Large intestine (tissue), 3 donors: ENCODE data around the gene GCHFR. TPM values are rescaled to one million over a fixed set of nuclear protein-coding genes. Genes with fewer than 3 reads are reported as not detected.

Experiments
- DNase-seq, 2 donors: peaks; one replicate each; pipeline versions ENCODE4 v3.0.0 to v3.0.0-alpha.2; 2013
- H3K27ac ChIP-seq: one replicate; pipeline ENCODE4 v1.5.1; 2013; ENCODE audit warnings: low read length
- H3K27me3 ChIP-seq: 2 replicates; pipeline ENCODE4 v1.6.1; 2013; ENCODE audit warnings: low read length; ENCODE audit not compliant: control insufficient read depth, insufficient read depth
- H3K36me3 ChIP-seq: 2 replicates; pipeline ENCODE4 v1.6.1; 2013; ENCODE audit warnings: low read length; ENCODE audit not compliant: control insufficient read depth, insufficient read depth
- H3K4me1 ChIP-seq: one replicate; pipeline ENCODE4 v1.6.1; 2013; ENCODE audit warnings: low read length; ENCODE audit not compliant: control insufficient read depth, insufficient read depth
- H3K4me3 ChIP-seq: one replicate; pipeline ENCODE4 v1.5.1; 2013; ENCODE audit warnings: low read length
- H3K9me3 ChIP-seq: one replicate; pipeline ENCODE4 v1.6.1; 2013; ENCODE audit warnings: mild to moderate bottlenecking, low read depth, low read length, moderate library complexity; ENCODE audit not compliant: control insufficient read depth
- WGBS: methylation state at CpG from one replicate; pipeline ENCODE4 v1.1.5; 2013; ENCODE audit warnings: low lambda C conversion rate; ENCODE audit not compliant: insufficient coverage; 5-methylcytosine and 5-hydroxymethylcytosine counted together
- polyA plus RNA-seq: library from polyadenylated mRNA; unstranded; fragments of 120-200 nt; gene quantifications from one replicate; pipeline ENCODE4 v1.2.1, GENCODE V29; 2013

GCHFR gene
- polyA plus RNA-seq, 1 donor, result 182 TPM

GRCh38 chr15:40766906-40767837, 3.3 kb downstream of the GCHFR start:
- Histone ChIP-seq H3K4me1 (peaks cover 74% of the 10 kb centered on the region), H3K9me3 (peaks cover 3% of the 10 kb centered on the region), H3K36me3 (peaks cover 39% of the 10 kb centered on the region), H3K27me3 (no peaks in the 10 kb centered on the region), H3K27ac (peak overlapping the region; percentile 97), H3K4me3 (no peak overlapping the region)
- no CpG with 5 or more reads among the region's 32 CpGs for WGBS
- DNase-seq, result peak in 1 of 2 donors; percentile 22

- no peaks in the 10 kb centered on the region for H3K27me3 ChIP-seq
- no peak overlapping the region for H3K4me3 ChIP-seq
- peaks cover 44% of the 10 kb centered on the region for H3K36me3 ChIP-seq
- peaks cover 67% of the 10 kb centered on the region for H3K4me1 ChIP-seq
- H3K9me3 ChIP-seq, result peaks cover 3% of the 10 kb centered on the region
- WGBS, result 80% methylated on average over 1 of the region's 29 CpGs
- DNase-seq, result no peak
- peak overlapping the region; percentile 97 for H3K27ac ChIP-seq
Observed at GRCh38 chr15:40767838-40768500, 4.1 kb downstream of the GCHFR start.

GRCh38 chr15:40768521-40769273, 4.8 kb downstream of the GCHFR start:
- H3K27me3 ChIP-seq, result no peaks in the 10 kb centered on the region
- peaks cover 3% of the 10 kb centered on the region for H3K9me3 ChIP-seq
- H3K4me1 ChIP-seq, result peaks cover 60% of the 10 kb centered on the region
- peaks cover 50% of the 10 kb centered on the region for H3K36me3 ChIP-seq
- peak in 1 of 2 donors; percentile 46 for DNase-seq
- peak overlapping the region; percentile 97 for H3K27ac ChIP-seq
- WGBS, result no CpG with 5 or more reads among the region's 21 CpGs
- peak overlapping the region; percentile 29 for H3K4me3 ChIP-seq

- peak within 1 kb of the TSS; percentile 29 for H3K4me3 ChIP-seq
- peaks cover 60% of the 10 kb centered on the region for H3K4me1 ChIP-seq
- H3K27ac ChIP-seq, result peak within 1 kb of the TSS; percentile 97
- no CpG with 5 or more reads among the region's 28 CpGs for WGBS
- H3K9me3 ChIP-seq, result no peaks in the 10 kb centered on the region
- DNase-seq, result peak; percentile 81 to 93
- H3K36me3 ChIP-seq, result peaks cover 58% of the 10 kb centered on the region
- H3K27me3 ChIP-seq, result no peaks in the 10 kb centered on the region
Observed at GRCh38 chr15:40769274-40770146, 5.6 kb downstream of the GCHFR start, which contains the start of gene C15orf62. TSS of gene C15orf62 (plus strand) at chr15:40769980. CDS start at chr15:40770496, 516 bp downstream.

- peak; percentile 87 to 94 for DNase-seq
- H3K36me3 ChIP-seq, result peaks cover 66% of the 10 kb centered on the region
- H3K4me1 ChIP-seq, result peaks cover 60% of the 10 kb centered on the region
- H3K4me3 ChIP-seq, result peak overlapping the region; percentile 29
- H3K27ac ChIP-seq, result peak overlapping the region; percentile 97
- H3K27me3 ChIP-seq, result no peaks in the 10 kb centered on the region
- no peaks in the 10 kb centered on the region for H3K9me3 ChIP-seq
- no CpG with 5 or more reads among the region's 17 CpGs for WGBS
Observed at GRCh38 chr15:40770147-40770721, 6.4 kb downstream of the GCHFR start.

- H3K27ac ChIP-seq, result peak overlapping the region; percentile 97
- H3K4me1 ChIP-seq, result peaks cover 51% of the 10 kb centered on the region
- peaks cover 67% of the 10 kb centered on the region for H3K36me3 ChIP-seq
- DNase-seq, result no peak
- H3K9me3 ChIP-seq, result no peaks in the 10 kb centered on the region
- no peak overlapping the region for H3K4me3 ChIP-seq
- WGBS, result no CpG with 5 or more reads among the region's 5 CpGs
- no peaks in the 10 kb centered on the region for H3K27me3 ChIP-seq
Observed at GRCh38 chr15:40771242-40771641, 7.4 kb downstream of the GCHFR start.

GRCh38 chr15:40772014-40772413, 8.1 kb downstream of the GCHFR start:
- DNase-seq, result no peak
- H3K36me3 ChIP-seq, result peaks cover 67% of the 10 kb centered on the region

GRCh38 chr15:40773496-40773895, 9.6 kb downstream of the GCHFR start:
- H3K27ac ChIP-seq, result no peak overlapping the region
- peaks cover 57% of the 10 kb centered on the region for H3K36me3 ChIP-seq

More at GRCh38 chr15:40772014-40772413, 8.1 kb downstream of the GCHFR start:
- peaks cover 43% of the 10 kb centered on the region for H3K4me1 ChIP-seq
- H3K4me3 ChIP-seq, result no peak overlapping the region
- H3K27me3 ChIP-seq, result no peaks in the 10 kb centered on the region
- no CpG with 5 or more reads among the region's 13 CpGs for WGBS
- no peaks in the 10 kb centered on the region for H3K9me3 ChIP-seq
- H3K27ac ChIP-seq, result no peak overlapping the region

GRCh38 chr15:40773902-40774301, 10.0 kb downstream of the GCHFR start:
- no peak overlapping the region for H3K27ac ChIP-seq
- H3K27me3 ChIP-seq, result no peaks in the 10 kb centered on the region
- peaks cover 28% of the 10 kb centered on the region for H3K4me1 ChIP-seq
- peaks cover 60% of the 10 kb centered on the region for H3K36me3 ChIP-seq
- no peak overlapping the region for H3K4me3 ChIP-seq
- DNase-seq, result no peak
- WGBS, result no CpG with 5 or more reads among the region's 6 CpGs
- H3K9me3 ChIP-seq, result no peaks in the 10 kb centered on the region

More at GRCh38 chr15:40773496-40773895, 9.6 kb downstream of the GCHFR start:
- no peaks in the 10 kb centered on the region for H3K27me3 ChIP-seq
- peaks cover 32% of the 10 kb centered on the region for H3K4me1 ChIP-seq
- WGBS, result no CpG with 5 or more reads among the region's 8 CpGs
- DNase-seq, result no peak
- no peaks in the 10 kb centered on the region for H3K9me3 ChIP-seq
- H3K4me3 ChIP-seq, result no peak overlapping the region
